SK-N-MC (cell line): Measurements from ENCODE around the gene CTCFL.

Experiments used
- DNase-seq: peaks from one replicate; pipeline ENCODE4 v3.0.0-alpha.2; 2011; ENCODE audit warnings: low read depth, low spot score
- H3K27ac ChIP-seq: fragments of 200-600 bp; sonication (generic); 2 replicates; pipeline ENCODE4 v1.5.1; 2016; ENCODE audit warnings: mixed run types
- H3K36me3 ChIP-seq: fragments of 200-600 bp; sonication (generic); 2 replicates; pipeline ENCODE4 v1.6.1; 2017; ENCODE audit warnings: antibody characterized with exemption, low read length, mixed read lengths; ENCODE audit not compliant: insufficient read depth
- H3K4me3 ChIP-seq: fragments of 200-600 bp; sonication (generic); 2 replicates; pipeline ENCODE4 v1.5.1; 2016
- H3K9ac ChIP-seq: fragments of 200-600 bp; sonication (generic); 2 replicates; pipeline ENCODE4 v1.8.0; 2017; ENCODE audit warnings: mixed run types, mixed read lengths; ENCODE audit not compliant: insufficient read length
- H3K9me3 ChIP-seq: fragments of 200-600 bp; sonication (generic); 2 replicates; pipeline ENCODE4 v1.6.1; 2017; ENCODE audit warnings: low read depth, mild to moderate bottlenecking, antibody characterized with exemption, low read length, moderate library complexity, mixed read lengths
- EZH2 ChIP-seq: fragments of 200-600 bp; sonication (generic); IDR thresholded peaks from one replicate; pipeline ENCODE4 v1.6.1; 2017; ENCODE audit warnings: antibody characterized with exemption
- FOXP2 ChIP-seq: optimal IDR thresholded peaks from 2 replicates; pipeline ENCODE3; 2011; ENCODE audit warnings: mild to moderate bottlenecking, moderate library complexity; ENCODE audit not compliant: insufficient read depth; ENCODE audit errors: extremely low read length, control extremely low read depth
- POLR2AphosphoS5 ChIP-seq: IDR thresholded peaks from 2 replicates; pipeline ENCODE4 v1.6.1; 2012; ENCODE audit warnings: mild to moderate bottlenecking, low read depth, low read length, borderline replicate concordance

CTCFL gene

GRCh38 chr20:57568088-57568896 lies 43.4 kb upstream of the CTCFL start:
- no peak overlapping the region for H3K9ac ChIP-seq
- no peaks in the 10 kb centered on the region for H3K9me3 ChIP-seq
- H3K36me3 ChIP-seq, result no peaks in the 10 kb centered on the region
- H3K4me3 ChIP-seq, result no peak overlapping the region
- TF ChIP-seq FOXP2 (no peak), POLR2AphosphoS5 (no peak), EZH2 (no peak)
- no peak overlapping the region for H3K27ac ChIP-seq
- no peak for DNase-seq

- Histone ChIP-seq H3K36me3 (no peaks in the 10 kb centered on the region), H3K4me3 (no peak overlapping the region), H3K27ac (no peak overlapping the region), H3K9me3 (no peaks in the 10 kb centered on the region), H3K9ac (no peak overlapping the region)
- TF ChIP-seq EZH2, result no peak
- no peak for TF ChIP-seq FOXP2
- TF ChIP-seq POLR2AphosphoS5, result no peak
- DNase-seq, result no peak
These were observed 42.6 kb upstream of the CTCFL start for GRCh38 chr20:57567471-57568079.

- Histone ChIP-seq H3K4me3 (no peak overlapping the region), H3K9ac (no peak overlapping the region), H3K27ac (no peak overlapping the region), H3K36me3 (no peaks in the 10 kb centered on the region), H3K9me3 (no peaks in the 10 kb centered on the region)
- TF ChIP-seq FOXP2 (no peak), POLR2AphosphoS5 (no peak), EZH2 (no peak)
- no peak for DNase-seq
These were observed 42.0 kb upstream of the CTCFL start for GRCh38 chr20:57566803-57567459.

- Histone ChIP-seq H3K27ac (no peak overlapping the region), H3K36me3 (no peaks in the 10 kb centered on the region), H3K9me3 (no peaks in the 10 kb centered on the region), H3K4me3 (no peak overlapping the region), H3K9ac (no peak overlapping the region)
- TF ChIP-seq FOXP2 (no peak), EZH2 (no peak), POLR2AphosphoS5 (no peak)
- DNase-seq, result no peak
These were observed 41.5 kb upstream of the CTCFL start for GRCh38 chr20:57566399-57566798.

GRCh38 chr20:57564951-57565642 lies 40.2 kb upstream of the CTCFL start:
- Histone ChIP-seq H3K9me3 (no peaks in the 10 kb centered on the region), H3K27ac (no peak overlapping the region), H3K36me3 (no peaks in the 10 kb centered on the region), H3K9ac (no peak overlapping the region), H3K4me3 (no peak overlapping the region)
- TF ChIP-seq POLR2AphosphoS5, result no peak
- TF ChIP-seq EZH2, result no peak
- TF ChIP-seq FOXP2, result no peak
- DNase-seq, result no peak

GRCh38 chr20:57564180-57564802 lies 39.4 kb upstream of the CTCFL start:
- DNase-seq, result no peak
- no peaks in the 10 kb centered on the region for H3K36me3 ChIP-seq
- no peak overlapping the region for H3K9ac ChIP-seq
- H3K9me3 ChIP-seq, result no peaks in the 10 kb centered on the region
- TF ChIP-seq FOXP2, result no peak
- no peak for TF ChIP-seq EZH2
- no peak for TF ChIP-seq POLR2AphosphoS5
- H3K4me3 ChIP-seq, result no peak overlapping the region
- no peak overlapping the region for H3K27ac ChIP-seq

GRCh38 chr20:57563522-57563921 lies 38.6 kb upstream of the CTCFL start:
- TF ChIP-seq EZH2 (no peak), POLR2AphosphoS5 (no peak), FOXP2 (no peak)
- Histone ChIP-seq H3K9me3 (no peaks in the 10 kb centered on the region), H3K36me3 (no peaks in the 10 kb centered on the region), H3K27ac (no peak overlapping the region), H3K4me3 (no peak overlapping the region), H3K9ac (no peak overlapping the region)
- DNase-seq, result no peak
